Peyer's patch (tissue), 4 donors: ENCODE results near the gene SMNDC1. TPM values are rescaled to one million over a fixed set of nuclear protein-coding genes. Genes with fewer than 3 reads are reported as not detected.

Experiments used
- DNase-seq, 3 donors: peaks; one replicate each; pipeline ENCODE4 v3.0.0-alpha.2; 2017 to 2019
- H3K27ac ChIP-seq, 4 donors: fragments of 200-600 bp; sonication (generic); one replicate each; pipeline ENCODE4 v1.5.1; 2016 to 2019
- H3K27me3 ChIP-seq, 2 donors: fragments of 200-600 bp; sonication (generic); one replicate each; pipeline ENCODE4 v1.5.1; 2019
- H3K36me3 ChIP-seq, 3 donors: fragments of 200-600 bp; sonication (generic); one replicate each; pipeline ENCODE4 v1.5.1; 2016 to 2019
- H3K4me1 ChIP-seq, 4 donors: fragments of 200-600 bp; sonication (generic); one replicate each; pipeline ENCODE4 v1.5.1; 2016 to 2019
- H3K4me3 ChIP-seq, 4 donors: fragments of 200-600 bp; sonication (generic); 1 replicate in 3 of 4; 2 replicates in 1 of 4; pipeline ENCODE4 v1.5.1; 2016 to 2019; ENCODE audit warnings: mild to moderate bottlenecking in 1 of 4
- H3K9me3 ChIP-seq, 4 donors: fragments of 200-600 bp; sonication (generic); one replicate each; pipeline ENCODE4 v1.5.1; 2016 to 2019; ENCODE audit warnings: mild to moderate bottlenecking in 1 of 4
- CTCF ChIP-seq, 6 experiments: fragments of 450-650 bp in 4 of 6; fragments of 200-600 bp in 2 of 6; sonication (generic) in 1 of 6; IDR thresholded peaks; one replicate each; pipeline ENCODE4 v1.5.1; 2017 to 2019; ENCODE audit warnings: antibody characterized with exemption in 6 of 6, mild to moderate bottlenecking in 3 of 6, moderate library complexity in 1 of 6
- POLR2A ChIP-seq, 2 donors: fragments of 450-650 bp; IDR thresholded peaks; one replicate each; pipeline ENCODE4 v1.5.1; 2017; ENCODE audit warnings: antibody characterized with exemption in 2 of 2, mild to moderate bottlenecking in 2 of 2, moderate library complexity in 2 of 2
- total RNA-seq, 4 donors: library from RNA; depleted of rRNA; stranded (reverse); fragments of >200 nt; gene quantifications; one replicate each; pipeline ENCODE4 v1.1.0, GENCODE V29; 2016

SMNDC1 gene
- total RNA-seq, 4 donors from 2014 or later = 10.5 to 40.4 (median 17.5) TPM

- Histone ChIP-seq H3K36me3 (no peaks in the 10 kb centered on the region), H3K4me3 (no peak overlapping the region), H3K9me3 (no peaks in the 10 kb centered on the region), H3K27ac (no peak overlapping the region), H3K27me3 (no peaks in the 10 kb centered on the region), H3K4me1 (no peaks in the 10 kb centered on the region)
- TF ChIP-seq POLR2A (IDR thresholded peaks at IDR 0.05) (no peak), CTCF (IDR thresholded peaks at IDR 0.05) (no peak)
- DNase-seq = no peak
These were observed 13.4 kb upstream of the SMNDC1 start for GRCh38 chr10:110317866-110318850.

GRCh38 chr10:110313674-110314073 is 9.0 kb upstream of the SMNDC1 start:
- Histone ChIP-seq H3K27me3 (no peaks in the 10 kb centered on the region), H3K9me3 (no peaks in the 10 kb centered on the region), H3K4me3 (no peak overlapping the region), H3K4me1 (no peaks in the 10 kb centered on the region), H3K36me3 (no peaks in the 10 kb centered on the region), H3K27ac (no peak overlapping the region)
- DNase-seq = no peak
- TF ChIP-seq POLR2A (IDR thresholded peaks at IDR 0.05) = no peak
- TF ChIP-seq CTCF (IDR thresholded peaks at IDR 0.05) = no peak

- no peaks in the 10 kb centered on the region for H3K9me3 ChIP-seq
- TF ChIP-seq POLR2A (IDR thresholded peaks at IDR 0.05) (no peak), CTCF (IDR thresholded peaks at IDR 0.05) (no peak)
These were observed 7.5 kb upstream of the SMNDC1 start for GRCh38 chr10:110312206-110312605.

GRCh38 chr10:110311357-110311949 is 6.7 kb upstream of the SMNDC1 start:
- peak; percentile 50 to 72 (median 57) for DNase-seq
- no peaks in the 10 kb centered on the region for H3K9me3 ChIP-seq
- H3K27me3 ChIP-seq = no peaks in the 10 kb centered on the region
- H3K4me3 ChIP-seq = no peak overlapping the region
- H3K4me1 ChIP-seq = no peaks in the 10 kb centered on the region
- TF ChIP-seq POLR2A (IDR thresholded peaks at IDR 0.05) (no peak), CTCF (IDR thresholded peaks at IDR 0.05) (peak; percentile 29 to 85 (median 75))
- H3K27ac ChIP-seq = no peak overlapping the region
- no peaks in the 10 kb centered on the region for H3K36me3 ChIP-seq

More at GRCh38 chr10:110312206-110312605, 7.5 kb upstream of the SMNDC1 start:
- no peaks in the 10 kb centered on the region for H3K36me3 ChIP-seq
- H3K4me1 ChIP-seq = no peaks in the 10 kb centered on the region
- DNase-seq = no peak
- H3K27me3 ChIP-seq = no peaks in the 10 kb centered on the region
- H3K27ac ChIP-seq = no peak overlapping the region
- no peak overlapping the region for H3K4me3 ChIP-seq

GRCh38 chr10:110310741-110311140 is 6.0 kb upstream of the SMNDC1 start:
- TF ChIP-seq CTCF (IDR thresholded peaks at IDR 0.05) (no peak), POLR2A (IDR thresholded peaks at IDR 0.05) (no peak)
- Histone ChIP-seq H3K4me1 (peaks cover 0 to 3% (median 0%) of the 10 kb centered on the region in 4 donors), H3K27me3 (no peaks in the 10 kb centered on the region), H3K36me3 (no peaks in the 10 kb centered on the region), H3K9me3 (no peaks in the 10 kb centered on the region), H3K27ac (no peak overlapping the region), H3K4me3 (no peak overlapping the region)
- DNase-seq = no peak
